SK-N-SH (cell line): ENCODE data around the gene DBNL. TPM values are rescaled to one million over a fixed set of nuclear protein-coding genes. Genes with fewer than 3 reads are reported as not detected.

Experiments
- CTCF ChIA-PET: fragments of 300-600, 350-600 bp; formaldehyde crosslinking; extraction: SDS; loops from one replicate; lab custom pipeline; 2021; lab: Yijun Ruan, JAX
- POLR2A ChIA-PET: fragments of 350-600 bp; sonication (Branson Sonifier 250); formaldehyde crosslinking; extraction: SDS; loops from one replicate; lab custom pipeline; 2020; ENCODE audit warnings: antibody characterized with exemption, inconsistent platforms; lab: Yijun Ruan, JAX
- DNase-seq: peaks from one replicate; pipeline ENCODE4 v3.0.0; 2012
- H2AFZ ChIP-seq: fragments of 200-600 bp; sonication (generic); 2 replicates; pipeline ENCODE4 v1.8.1; 2016; ENCODE audit warnings: antibody characterized with exemption, mild to moderate bottlenecking, low read depth
- H3F3A ChIP-seq: fragments of 200-600 bp; sonication (generic); replicated peaks from 2 replicates; pipeline ENCODE3; 2016; ENCODE audit warnings: antibody characterized with exemption, mild to moderate bottlenecking; ENCODE audit not compliant: insufficient read depth
- H3K27ac ChIP-seq, 2 experiments: fragments of 200-500 bp in 1 of 2; fragments of 200-600 bp in 1 of 2; sonication (Bioruptor generic) in 1 of 2; sonication (generic), shearing (Covaris generic) in 1 of 2; 2 replicates each; pipeline versions ENCODE4 v1.5.1 to v1.6.1; 2014 to 2016; ENCODE audit warnings: low read depth in 2 of 2, inconsistent platforms in 1 of 2, low read length in 1 of 2, mild to moderate bottlenecking in 1 of 2, mixed read lengths in 1 of 2
- H3K27me3 ChIP-seq: fragments of 200-600 bp; sonication (generic), shearing (Covaris generic); 2 replicates; pipeline ENCODE4 v1.6.1; 2016; ENCODE audit warnings: mixed run types; ENCODE audit not compliant: insufficient read depth
- H3K36me3 ChIP-seq, 2 experiments: fragments of 200-500 bp in 1 of 2; fragments of 200-600 bp in 1 of 2; sonication (Bioruptor generic) in 1 of 2; sonication (generic) in 1 of 2; replicated peaks in 1 of 2; 2 replicates each; pipeline versions ENCODE3 to v1.5.1; 2014 to 2016; ENCODE audit warnings: low read length in 1 of 2, mild to moderate bottlenecking in 1 of 2; ENCODE audit not compliant: insufficient read depth in 2 of 2, control insufficient read depth in 1 of 2
- H3K4me1 ChIP-seq, 2 experiments: fragments of 200-500 bp in 1 of 2; fragments of 200-600 bp in 1 of 2; sonication (Bioruptor generic) in 1 of 2; sonication (generic), shearing (Covaris generic) in 1 of 2; 2 replicates each; pipeline versions ENCODE4 v1.5.1 to v1.6.1; 2014 to 2016; ENCODE audit warnings: low read depth in 1 of 2, low read length in 1 of 2, mixed run types in 1 of 2; ENCODE audit not compliant: insufficient read depth in 2 of 2, control insufficient read depth in 1 of 2
- H3K4me2 ChIP-seq: fragments of 200-600 bp; sonication (generic), shearing (Covaris generic); 2 replicates; pipeline ENCODE4 v1.6.1; 2017; ENCODE audit warnings: mixed run types
- H3K4me3 ChIP-seq, 2 experiments: fragments of 200-500 bp in 1 of 2; fragments of 200-600 bp in 1 of 2; sonication (Bioruptor generic) in 1 of 2; sonication (generic), shearing (Covaris generic) in 1 of 2; 2 replicates each; pipeline versions ENCODE4 v1.5.1 to v1.8.1; 2014 to 2016; ENCODE audit warnings: low read depth in 2 of 2, inconsistent platforms in 1 of 2, low read length in 1 of 2, mild to moderate bottlenecking in 1 of 2, mixed read lengths in 1 of 2, moderate library complexity in 1 of 2
- H3K79me2 ChIP-seq: fragments of 200-600 bp; sonication (generic); 2 replicates; pipeline ENCODE4 v1.8.1; 2017; ENCODE audit warnings: mild to moderate bottlenecking; ENCODE audit not compliant: insufficient read depth
- H3K9ac ChIP-seq: fragments of 200-600 bp; sonication (generic); 2 replicates; pipeline ENCODE4 v1.6.1; 2017; ENCODE audit warnings: mixed run types
- H3K9me2 ChIP-seq: fragments of 200-600 bp; sonication (generic); 2 replicates; pipeline ENCODE4 v1.6.1; 2017; ENCODE audit warnings: mixed run types
- H3K9me3 ChIP-seq: fragments of 200-600 bp; sonication (generic); 2 replicates; pipeline ENCODE4 v1.6.1; 2017; ENCODE audit warnings: mixed run types, mild to moderate bottlenecking, moderate library complexity
- H4K20me1 ChIP-seq: fragments of 200-600 bp; sonication (generic); 2 replicates; pipeline ENCODE4 v1.6.1; 2017; ENCODE audit warnings: mild to moderate bottlenecking, mixed run types; ENCODE audit not compliant: insufficient read depth
- ELF1 ChIP-seq: IDR thresholded peaks from 2 replicates; pipeline ENCODE4 v1.4.0; 2012
- FOSL2 ChIP-seq: IDR thresholded peaks from 2 replicates; pipeline ENCODE4 v1.4.0; 2012; ENCODE audit warnings: low read depth, mild to moderate bottlenecking, moderate library complexity, borderline replicate concordance
- FOXJ3 ChIP-seq: sonication (generic); formaldehyde crosslinking; IDR thresholded peaks from 2 replicates; pipeline ENCODE4 v1.5.1; 2020; ENCODE audit warnings: mild to moderate bottlenecking, missing genetic modification reagents
- GABPA ChIP-seq: IDR thresholded peaks from 2 replicates; pipeline ENCODE4 v1.4.0; 2012; ENCODE audit warnings: low read depth, mild to moderate bottlenecking
- GATA2 ChIP-seq: sonication (generic); formaldehyde crosslinking; IDR thresholded peaks from 2 replicates; pipeline ENCODE4 v1.5.0; 2020; ENCODE audit warnings: mild to moderate bottlenecking, missing genetic modification reagents
- JUND ChIP-seq: IDR thresholded peaks from 2 replicates; pipeline ENCODE4 v1.4.0; 2012
- MEF2A ChIP-seq: IDR thresholded peaks from 2 replicates; pipeline ENCODE4 v1.4.0; 2012; ENCODE audit warnings: low read depth, borderline replicate concordance
- NRF1 ChIP-seq: IDR thresholded peaks from 2 replicates; pipeline ENCODE4 v1.6.1; 2012; ENCODE audit warnings: low read depth, mild to moderate bottlenecking, low read length
- RAD21 ChIP-seq: IDR thresholded peaks from 2 replicates; pipeline ENCODE4 v1.6.1; 2012; ENCODE audit warnings: mild to moderate bottlenecking, low read length
- SIN3A ChIP-seq: IDR thresholded peaks from 2 replicates; pipeline ENCODE4 v1.6.1; 2012; ENCODE audit warnings: low read depth, mild to moderate bottlenecking, low read length, moderate library complexity, borderline replicate concordance
- SMC3 ChIP-seq: IDR thresholded peaks from 2 replicates; pipeline ENCODE4 v1.6.1; 2012; ENCODE audit warnings: low read depth, low read length, improper control_type of control experiment
- TAF1 ChIP-seq: IDR thresholded peaks from 2 replicates; pipeline ENCODE4 v1.6.1; 2012; ENCODE audit warnings: low read depth, mild to moderate bottlenecking, low read length, moderate library complexity, borderline replicate concordance
- WGBS: methylation state at CpG from one replicate; pipeline ENCODE4 v1.1.6; 2017; ENCODE audit warnings: low lambda C conversion rate; 5-methylcytosine and 5-hydroxymethylcytosine counted together
- polyA plus RNA-seq, 3 experiments: library from polyadenylated mRNA; depleted of rRNA; stranded (reverse); fragments of >200 nt; gene quantifications; 2 replicates each; pipeline ENCODE4 v1.2.3, GENCODE V29; 2012
- TF ChIP-seq, protein P1 (sequence below): IDR thresholded peaks from 2 replicates; pipeline ENCODE4 v1.4.0; 2012; ENCODE audit warnings: low read depth
- TF ChIP-seq, protein P2 (sequence below): fragments of 150-350 bp; IDR thresholded peaks from 2 replicates; pipeline ENCODE4 v1.6.1; 2017; ENCODE audit warnings: antibody characterized with exemption, low read length, low read depth, borderline replicate concordance
- TF ChIP-seq, protein P3 (sequence below): fragments of 200-600 bp; sonication (generic); IDR thresholded peaks from 2 replicates; pipeline ENCODE4 v1.6.1; 2017; ENCODE audit warnings: antibody characterized with exemption, mild to moderate bottlenecking, moderate library complexity

DBNL gene
- polyA plus RNA-seq, 1 of the 3 experiments (the other 2 are of a cell fraction) = 244 TPM

DNA sequence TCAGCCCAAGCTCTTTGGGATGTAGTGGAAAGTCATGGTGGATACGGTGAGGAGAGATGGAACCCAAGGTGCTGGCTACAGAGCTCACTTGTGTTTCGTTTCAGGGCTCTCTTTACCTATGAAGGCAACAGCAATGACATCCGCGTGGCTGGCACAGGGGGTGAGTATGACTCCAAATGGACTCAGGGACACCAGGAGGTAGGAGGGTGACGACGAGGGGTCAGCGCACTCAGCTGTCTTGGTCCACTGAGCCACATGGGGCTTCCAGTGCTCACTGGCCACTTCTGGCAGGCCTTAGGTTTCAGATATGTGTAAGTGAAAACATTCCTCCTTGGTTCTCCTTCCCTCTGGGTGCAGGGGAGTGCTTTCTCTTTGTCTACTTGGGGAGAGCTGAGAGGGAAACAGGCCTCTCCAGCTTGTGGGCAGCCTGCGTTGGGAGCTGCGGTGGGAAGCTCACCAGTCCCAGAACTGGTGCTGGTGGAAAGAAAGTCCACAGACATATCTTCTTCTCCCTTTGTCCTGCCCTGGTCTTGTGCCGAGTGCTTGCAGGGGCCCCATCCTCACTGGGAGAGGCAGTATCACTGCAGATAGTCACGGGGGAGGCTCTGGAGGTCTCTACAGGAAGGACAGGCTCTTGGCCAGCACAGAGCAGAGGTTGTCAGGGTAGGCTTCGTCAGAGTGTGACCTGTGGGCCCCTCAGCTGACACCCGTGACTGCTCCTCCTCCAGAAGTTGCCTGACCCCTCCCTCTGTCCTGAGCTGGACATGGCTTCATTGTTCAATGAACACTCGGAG lies 5.8 kb downstream of the DBNL start:
- no peaks in the 10 kb centered on the region for H3F3A ChIP-seq
- no peaks in the 10 kb centered on the region for H3K9me3 ChIP-seq
- peaks cover 9 to 18% of the 10 kb centered on the region in 2 experiments for H3K4me1 ChIP-seq
- no peak overlapping the region for H3K9ac ChIP-seq
- no peak overlapping the region for H3K4me3 ChIP-seq
- no peak for DNase-seq
- TF ChIP-seq, protein P1, sequence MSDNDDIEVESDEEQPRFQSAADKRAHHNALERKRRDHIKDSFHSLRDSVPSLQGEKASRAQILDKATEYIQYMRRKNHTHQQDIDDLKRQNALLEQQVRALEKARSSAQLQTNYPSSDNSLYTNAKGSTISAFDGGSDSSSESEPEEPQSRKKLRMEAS = no peak
- no peak for TF ChIP-seq MEF2A
- no peak for TF ChIP-seq TAF1
- no peak for TF ChIP-seq FOSL2
- TF ChIP-seq SIN3A = no peak
- TF ChIP-seq FOXJ3 (CRISPR knock-in tag) = no peak
- no peak for TF ChIP-seq GABPA
- TF ChIP-seq, protein P2, sequence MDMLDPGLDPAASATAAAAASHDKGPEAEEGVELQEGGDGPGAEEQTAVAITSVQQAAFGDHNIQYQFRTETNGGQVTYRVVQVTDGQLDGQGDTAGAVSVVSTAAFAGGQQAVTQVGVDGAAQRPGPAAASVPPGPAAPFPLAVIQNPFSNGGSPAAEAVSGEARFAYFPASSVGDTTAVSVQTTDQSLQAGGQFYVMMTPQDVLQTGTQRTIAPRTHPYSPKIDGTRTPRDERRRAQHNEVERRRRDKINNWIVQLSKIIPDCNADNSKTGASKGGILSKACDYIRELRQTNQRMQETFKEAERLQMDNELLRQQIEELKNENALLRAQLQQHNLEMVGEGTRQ = no peak
- H3K27ac ChIP-seq = no peak overlapping the region
- H3K36me3 ChIP-seq = peaks cover 47 to 72% of the 10 kb centered on the region in 2 experiments
- POLR2A ChIA-PET = interaction anchor here (1.0 kb wide), 1 partner anchor 11 kb away, joined by 3 read pairs; no protein-coding TSS in a partner anchor
- no peaks in the 10 kb centered on the region for H3K9me2 ChIP-seq
- H3K27me3 ChIP-seq = no peaks in the 10 kb centered on the region
- whole genome bisulfite sequencing = 95% methylated on average over 13 of the region's 14 CpGs
- H3K79me2 ChIP-seq = peaks cover 93% of the 10 kb centered on the region
- CTCF ChIA-PET = interaction anchor here (0.8 to 1.8 kb wide), 4 partner anchors 18 to 146 kb away, joined by 3 to 6 read pairs (median 4); no protein-coding TSS in a partner anchor
- H2AFZ ChIP-seq = no peak overlapping the region
- H4K20me1 ChIP-seq = peaks cover 65% of the 10 kb centered on the region
- no peak overlapping the region for H3K4me2 ChIP-seq

DNA sequence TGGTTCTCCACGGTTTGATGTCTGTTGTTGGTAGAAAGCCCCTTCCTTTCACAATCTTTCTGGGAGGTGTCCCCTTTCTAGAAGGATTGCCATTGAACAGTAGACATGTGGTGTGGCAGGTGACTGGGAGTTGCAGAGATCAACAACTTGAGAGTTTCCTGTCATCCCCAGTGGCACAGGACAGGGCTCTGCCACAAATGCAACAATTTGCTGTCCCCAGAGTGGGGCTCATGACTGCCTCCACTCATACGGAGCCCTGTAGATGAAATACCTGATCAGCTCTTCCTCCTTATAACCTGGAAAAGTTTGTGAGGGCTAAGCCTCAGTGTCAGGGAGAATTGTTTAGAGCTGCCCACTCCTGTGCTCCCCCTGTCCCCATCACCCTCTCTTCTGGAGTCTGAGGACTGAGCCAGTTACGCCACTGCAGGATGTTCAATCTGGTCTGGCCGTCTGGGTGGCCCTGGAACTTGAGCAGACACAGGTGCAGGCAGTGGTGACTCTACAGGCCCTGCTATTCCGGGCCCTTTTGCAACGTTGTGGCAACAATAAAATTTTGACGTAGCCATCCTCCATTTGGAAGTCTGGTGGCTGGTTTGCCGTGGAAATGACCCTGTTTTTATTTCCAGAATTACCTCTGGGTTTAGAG lies 6.5 kb downstream of the DBNL start:
- no peaks in the 10 kb centered on the region for H3K9me3 ChIP-seq
- no peak overlapping the region for H3K4me3 ChIP-seq
- peaks cover 71% of the 10 kb centered on the region for H4K20me1 ChIP-seq
- DNase-seq = no peak
- POLR2A ChIA-PET = no interaction called here
- no peak overlapping the region for H3K27ac ChIP-seq
- peaks cover 48 to 76% of the 10 kb centered on the region in 2 experiments for H3K36me3 ChIP-seq
- H3K27me3 ChIP-seq = no peaks in the 10 kb centered on the region
- 92% methylated on average over 8 of the region's 8 CpGs for WGBS
- H3K9ac ChIP-seq = no peak overlapping the region
- peaks cover 93% of the 10 kb centered on the region for H3K79me2 ChIP-seq
- H3F3A ChIP-seq = no peaks in the 10 kb centered on the region
- TF ChIP-seq NRF1 = no peak
- no peak for TF ChIP-seq MEF2A
- no peak for TF ChIP-seq SIN3A
- TF ChIP-seq SMC3 = no peak
- TF ChIP-seq GATA2 (CRISPR knock-in tag) = no peak
- TF ChIP-seq, protein P3, sequence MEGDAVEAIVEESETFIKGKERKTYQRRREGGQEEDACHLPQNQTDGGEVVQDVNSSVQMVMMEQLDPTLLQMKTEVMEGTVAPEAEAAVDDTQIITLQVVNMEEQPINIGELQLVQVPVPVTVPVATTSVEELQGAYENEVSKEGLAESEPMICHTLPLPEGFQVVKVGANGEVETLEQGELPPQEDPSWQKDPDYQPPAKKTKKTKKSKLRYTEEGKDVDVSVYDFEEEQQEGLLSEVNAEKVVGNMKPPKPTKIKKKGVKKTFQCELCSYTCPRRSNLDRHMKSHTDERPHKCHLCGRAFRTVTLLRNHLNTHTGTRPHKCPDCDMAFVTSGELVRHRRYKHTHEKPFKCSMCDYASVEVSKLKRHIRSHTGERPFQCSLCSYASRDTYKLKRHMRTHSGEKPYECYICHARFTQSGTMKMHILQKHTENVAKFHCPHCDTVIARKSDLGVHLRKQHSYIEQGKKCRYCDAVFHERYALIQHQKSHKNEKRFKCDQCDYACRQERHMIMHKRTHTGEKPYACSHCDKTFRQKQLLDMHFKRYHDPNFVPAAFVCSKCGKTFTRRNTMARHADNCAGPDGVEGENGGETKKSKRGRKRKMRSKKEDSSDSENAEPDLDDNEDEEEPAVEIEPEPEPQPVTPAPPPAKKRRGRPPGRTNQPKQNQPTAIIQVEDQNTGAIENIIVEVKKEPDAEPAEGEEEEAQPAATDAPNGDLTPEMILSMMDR = no peak
- TF ChIP-seq RAD21 = no peak
- TF ChIP-seq, protein P1 = no peak
- no peak for TF ChIP-seq ELF1
- TF ChIP-seq TAF1 = no peak
- TF ChIP-seq FOXJ3 (CRISPR knock-in tag) = no peak
- no peak for TF ChIP-seq JUND
- H2AFZ ChIP-seq = no peak overlapping the region
- H3K4me2 ChIP-seq = no peak overlapping the region
- H3K9me2 ChIP-seq = no peaks in the 10 kb centered on the region
- CTCF ChIA-PET = interaction anchor here (1.2 to 1.4 kb wide), 2 partner anchors 17 to 22 kb away, joined by 4 to 6 read pairs; no protein-coding TSS in a partner anchor
- peaks cover 9 to 11% of the 10 kb centered on the region in 2 experiments; a peak in 3 of 4 replicates for H3K4me1 ChIP-seq
